Right lung (tissue), 5 donors: Measurements from ENCODE around the gene PCNX2. TPM values are rescaled to one million over a fixed set of nuclear protein-coding genes. Genes with fewer than 3 reads are reported as not detected.
"Not testable (repeated sequence)": the region's sequence is repeated elsewhere in the genome, so short reads cannot be mapped to it uniquely, and the experiment has no call there.

Experiments
- DNase-seq, 2 donors: peaks; one replicate each; pipeline ENCODE4 v3.0.0-alpha.2; 2013
- polyA plus RNA-seq, 5 donors: library from polyadenylated mRNA; unstranded; fragments of 120-200 nt; gene quantifications; one replicate each; pipeline versions ENCODE4 v1.2.1 to v1.2.3, GENCODE V29; 2013; ENCODE audit warnings: inconsistent platforms in 1 of 5, low replicate concordance in 1 of 5; ENCODE audit not compliant: insufficient read length in 5 of 5, insufficient read depth in 1 of 5

The PCNX2 gene
- polyA plus RNA-seq, 5 donors, result 8.2 to 13.1 (median 12.6) TPM

GRCh38 chr1:233166896-233167295 lies 128.6 kb downstream of the PCNX2 start:
- DNase-seq, result no peak

- DNase-seq, result no peak
Observed at GRCh38 chr1:233163696-233164095, 131.8 kb downstream of the PCNX2 start.

DNA sequence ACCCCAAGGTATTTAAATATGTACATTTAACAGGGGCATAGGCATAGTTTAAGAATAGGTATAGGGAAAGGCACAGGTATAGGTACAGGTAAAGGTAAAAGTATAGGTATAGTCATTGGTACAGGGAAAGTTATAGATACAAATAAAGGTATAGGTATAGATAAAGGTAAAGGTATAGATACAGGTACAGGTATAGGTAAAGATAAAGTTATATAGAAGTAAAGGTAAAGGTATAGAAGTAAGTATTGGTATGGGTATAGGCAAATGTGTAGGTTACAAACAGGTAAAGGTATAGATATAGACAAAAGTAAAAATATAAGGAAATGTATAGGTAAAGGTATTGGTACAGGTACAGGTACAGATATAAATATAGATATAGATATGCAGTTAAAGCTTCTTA lies 137.2 kb downstream of the PCNX2 start:
- DNase-seq, result no peak

- no peak for DNase-seq
Observed at GRCh38 chr1:233157245-233157644, 138.3 kb downstream of the PCNX2 start.

- DNase-seq, result no peak
Observed at GRCh38 chr1:233151861-233152260, 143.7 kb downstream of the PCNX2 start.

GRCh38 chr1:233144434-233144833 lies 151.1 kb downstream of the PCNX2 start:
- no peak for DNase-seq

DNA sequence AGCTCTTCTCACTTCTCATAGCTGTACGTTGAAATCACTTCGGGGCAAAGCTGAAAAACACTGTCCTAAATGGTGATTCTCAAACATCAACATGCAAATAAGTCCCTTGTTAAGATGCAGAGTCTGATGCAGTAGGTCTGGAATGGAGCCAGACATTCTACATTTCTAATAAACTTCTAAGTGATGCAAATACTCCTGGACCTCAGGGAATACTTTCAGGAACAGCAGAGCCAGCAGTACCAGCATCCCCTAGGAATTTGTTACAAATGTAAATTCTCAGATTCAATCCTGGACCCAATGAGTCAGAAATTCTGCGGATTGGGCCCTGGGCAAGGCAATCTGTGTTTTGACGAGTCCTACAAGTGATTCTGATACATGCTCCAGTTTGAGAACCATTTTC lies 152.3 kb downstream of the PCNX2 start:
- no peak for DNase-seq

- DNase-seq, result peak; percentile 9 to 33
Observed at GRCh38 chr1:233140974-233141373, 154.6 kb downstream of the PCNX2 start.

GRCh38 chr1:233140499-233140898 lies 155.0 kb downstream of the PCNX2 start:
- DNase-seq, result no peak

- no peak for DNase-seq
Observed at GRCh38 chr1:233138788-233139585, 156.5 kb downstream of the PCNX2 start.

DNA sequence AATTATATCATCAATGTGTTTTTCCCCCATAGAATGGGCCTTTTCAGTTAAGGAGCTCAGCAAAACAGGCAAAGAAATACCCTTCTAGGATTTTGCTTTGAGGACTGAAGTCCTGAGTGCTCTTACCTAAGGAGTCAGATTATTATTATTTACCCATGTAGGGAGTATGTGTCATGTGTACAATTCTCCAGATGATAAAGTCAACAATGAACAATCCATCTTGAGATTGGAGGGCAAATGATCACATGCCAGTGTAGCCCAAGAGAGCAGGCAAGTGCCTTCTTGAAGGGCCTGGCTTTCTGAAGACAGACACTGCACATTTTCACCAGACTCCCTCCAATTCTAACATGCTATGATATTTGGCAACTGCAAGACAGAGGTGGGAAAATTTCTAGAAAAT lies 159.7 kb downstream of the PCNX2 start:
- DNase-seq, result no peak

DNA sequence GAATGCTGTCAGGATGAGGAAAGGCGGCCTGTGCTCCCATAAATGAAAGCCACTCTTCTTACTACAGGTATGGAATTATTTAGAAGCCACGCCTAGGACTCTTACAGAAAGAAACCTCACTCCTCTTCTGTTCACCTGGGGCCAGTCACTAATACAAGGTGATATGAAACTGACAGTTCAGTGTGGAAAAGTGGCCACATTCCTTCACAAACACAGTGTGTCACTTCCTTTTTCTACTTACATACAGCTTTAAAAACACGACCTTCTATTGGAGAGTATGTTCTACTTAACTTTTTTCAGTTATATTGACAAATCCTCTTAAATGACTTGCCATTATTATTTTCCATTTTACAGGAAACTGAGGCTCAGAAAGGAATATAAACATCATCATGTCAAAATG lies 163.1 kb downstream of the PCNX2 start:
- DNase-seq, result no peak

DNA sequence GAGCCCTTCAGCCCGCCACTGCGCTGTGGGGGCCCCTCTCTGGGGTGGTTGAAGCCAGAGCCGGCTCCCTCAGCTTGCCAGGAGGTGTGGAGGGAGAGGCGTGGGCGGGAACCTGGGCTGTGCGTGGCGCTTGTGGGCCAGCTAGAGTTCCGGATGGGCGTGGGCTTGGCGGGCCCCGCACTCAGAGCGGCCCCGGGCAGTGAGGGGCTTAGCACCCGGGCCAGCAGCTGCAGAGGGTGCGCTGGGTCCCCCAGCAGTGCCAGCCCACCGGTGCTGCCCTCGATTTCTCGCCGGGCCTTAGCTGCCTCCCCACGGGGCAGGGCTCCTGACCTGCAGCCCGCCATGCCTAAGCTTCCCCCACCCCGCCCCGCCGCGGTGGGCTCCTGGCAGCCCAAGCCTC lies 166.5 kb downstream of the PCNX2 start:
- DNase-seq, result not testable (repeated sequence)

DNA sequence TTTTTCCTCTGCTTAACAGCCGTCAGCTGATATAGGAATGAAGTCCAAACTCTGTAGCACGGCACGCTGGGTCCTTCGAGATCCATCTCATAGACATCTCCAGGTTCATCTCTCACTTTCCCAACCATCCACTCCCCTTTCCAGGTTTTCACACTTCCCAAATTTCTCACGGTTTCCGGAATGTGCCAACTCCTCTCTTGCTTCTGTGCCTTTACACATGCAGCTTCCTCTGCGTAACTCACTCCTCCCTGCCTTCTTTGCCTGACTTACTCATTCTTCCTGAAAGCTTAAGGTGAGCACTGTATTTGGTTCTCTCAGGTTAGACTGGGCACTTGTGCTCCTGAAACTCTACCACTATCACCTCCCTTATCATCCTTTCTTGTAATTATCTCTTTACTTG lies 168.4 kb downstream of the PCNX2 start:
- no peak for DNase-seq

- DNase-seq, result no peak
Observed at GRCh38 chr1:233122779-233123178, 172.7 kb downstream of the PCNX2 start.

DNA sequence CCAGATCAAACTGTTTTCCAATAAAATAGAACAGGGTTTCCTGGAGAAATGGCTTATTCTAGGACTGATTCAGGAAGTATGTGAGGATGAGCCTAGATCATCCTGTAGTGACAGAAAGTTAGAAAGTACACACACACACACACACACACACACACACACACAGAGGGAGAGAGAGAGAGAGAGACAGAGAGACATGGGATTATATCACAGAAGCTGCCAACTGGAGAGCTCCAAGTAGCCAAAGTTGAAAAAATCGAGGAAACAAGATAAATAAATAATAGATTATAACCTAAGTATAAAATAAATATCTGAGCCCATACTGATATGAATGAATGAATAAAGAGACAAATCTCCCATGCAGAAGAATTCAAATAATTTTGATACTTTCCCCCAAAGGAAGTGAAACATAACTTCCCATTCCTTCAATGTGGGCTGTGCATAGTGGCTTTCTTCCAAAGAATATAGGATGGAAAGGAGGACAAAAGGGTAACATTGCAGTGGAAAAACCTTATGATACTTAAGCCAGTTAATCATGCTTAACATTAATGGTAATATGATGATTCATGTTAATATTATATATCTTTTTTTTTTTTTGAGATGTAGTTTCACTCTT lies 173.5 kb downstream of the PCNX2 start:
- no peak for DNase-seq

DNA sequence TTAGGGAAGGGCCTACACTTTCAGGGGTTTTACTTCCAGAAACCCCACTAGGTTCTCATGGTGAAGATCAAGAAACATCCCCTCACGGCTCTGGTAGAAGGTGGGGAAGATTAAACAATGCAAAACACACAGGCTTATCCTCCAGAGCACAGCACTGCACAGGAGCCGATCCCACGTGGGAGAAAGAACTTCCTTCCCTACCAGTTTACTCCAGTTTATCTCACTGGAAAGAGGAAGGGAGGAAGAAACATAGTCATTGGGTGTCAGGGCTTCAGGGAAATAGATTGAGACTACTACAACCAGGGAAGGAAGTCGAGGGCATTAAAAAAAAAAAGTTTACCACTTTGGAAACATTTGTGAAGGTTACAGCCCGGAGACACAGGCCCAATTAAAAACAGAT lies 180.7 kb downstream of the PCNX2 start:
- DNase-seq, result no peak

- DNase-seq, result no peak
Observed at GRCh38 chr1:233114159-233114558, 181.4 kb downstream of the PCNX2 start.

DNA sequence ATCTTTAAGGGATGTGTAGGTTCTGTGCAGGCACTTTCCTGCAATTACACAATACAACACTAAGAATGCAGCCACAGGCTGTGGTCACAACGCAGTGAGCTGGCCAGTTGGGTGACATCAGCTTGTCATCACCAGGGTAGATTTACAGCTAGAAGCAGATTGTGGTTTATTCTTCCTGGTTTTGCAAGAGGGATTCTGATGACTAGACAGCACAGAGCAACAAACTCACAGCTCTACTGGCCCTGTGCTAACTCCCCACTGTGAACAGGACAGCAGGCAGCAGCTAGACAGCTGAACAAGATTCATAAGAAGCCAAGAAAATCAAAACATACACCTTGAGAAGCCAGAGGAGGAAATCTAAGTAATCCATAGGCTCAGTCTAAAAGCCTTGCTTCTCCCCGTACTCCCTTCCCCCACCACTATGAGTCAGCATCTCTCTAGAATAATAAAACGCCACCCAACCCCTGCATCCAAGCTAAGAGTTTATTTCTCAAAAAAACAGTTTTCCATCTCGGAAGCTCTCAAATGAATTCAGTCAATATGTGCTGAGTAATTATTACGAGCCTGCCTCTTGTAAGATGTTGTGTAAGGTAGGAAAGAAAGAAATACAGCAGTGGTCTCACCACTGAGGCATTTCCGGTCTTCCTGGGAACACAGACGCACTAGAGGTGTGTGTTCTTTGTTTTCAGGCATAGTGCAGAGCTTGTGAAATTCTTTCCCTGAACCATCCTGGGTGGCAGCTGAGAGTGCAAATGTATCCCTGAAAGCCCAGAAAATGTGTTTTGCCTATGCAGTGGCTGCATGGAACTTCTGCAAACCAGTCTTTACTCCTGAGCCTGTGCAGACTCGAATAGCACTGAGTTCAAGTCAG lies 182.3 kb downstream of the PCNX2 start:
- DNase-seq, result peak; percentile 49 to 68

- no peak for DNase-seq
Observed at GRCh38 chr1:233112186-233113008, 183.1 kb downstream of the PCNX2 start.

- no peak for DNase-seq
Observed at GRCh38 chr1:233111731-233112130, 183.8 kb downstream of the PCNX2 start.

- no peak for DNase-seq
Observed at GRCh38 chr1:233109096-233109495, 186.4 kb downstream of the PCNX2 start.
